Epithelial cell of proximal tubule (primary cell): Measurements from ENCODE around the gene TXNDC11. TPM values are rescaled to one million over a fixed set of nuclear protein-coding genes. Genes with fewer than 3 reads are reported as not detected.

ENCODE experiments used
- DNase-seq: peaks from one replicate; pipeline ENCODE4 v3.0.0-alpha.2; 2011; ENCODE audit warnings: low read depth
- H3K4me3 ChIP-seq: 2 replicates; pipeline ENCODE4 v1.5.1; 2011; ENCODE audit warnings: low read depth, mild to moderate bottlenecking, low read length
- CTCF ChIP-seq: conservative IDR thresholded peaks from 2 replicates; pipeline ENCODE4 v1.5.1; 2012; ENCODE audit warnings: low read depth, mild to moderate bottlenecking, low read length
- total RNA-seq: library from RNA; depleted of rRNA; stranded (reverse); fragments of >200 nt; gene quantifications from 2 replicates; pipeline ENCODE4 v1.2.3, GENCODE V29; 2015

The TXNDC11 gene
- total RNA-seq, 1 donor from 2014 or later: 20.2 TPM

GRCh38 chr16:11674818-11675560, 67.7 kb downstream of the TXNDC11 start:
- no peak for TF ChIP-seq CTCF
- H3K4me3 ChIP-seq: no peak overlapping the region
- DNase-seq: no peak

- H3K4me3 ChIP-seq: no peak overlapping the region
- no peak for DNase-seq
- no peak for TF ChIP-seq CTCF
Measured at GRCh38 chr16:11674001-11674817, 68.4 kb downstream of the TXNDC11 start.

- no peak for DNase-seq
- H3K4me3 ChIP-seq: no peak overlapping the region
- TF ChIP-seq CTCF: no peak
Measured at GRCh38 chr16:11673091-11674000, 69.3 kb downstream of the TXNDC11 start.

- no peak for DNase-seq
- no peak for TF ChIP-seq CTCF
Measured at GRCh38 chr16:11672206-11673090, 70.2 kb downstream of the TXNDC11 start.

GRCh38 chr16:11671676-11672075, 71.0 kb downstream of the TXNDC11 start:
- DNase-seq: no peak
- no peak overlapping the region for H3K4me3 ChIP-seq
- TF ChIP-seq CTCF: no peak

More at GRCh38 chr16:11672206-11673090, 70.2 kb downstream of the TXNDC11 start:
- H3K4me3 ChIP-seq: no peak overlapping the region

GRCh38 chr16:11671271-11671670, 71.4 kb downstream of the TXNDC11 start:
- no peak overlapping the region for H3K4me3 ChIP-seq
- no peak for TF ChIP-seq CTCF
- DNase-seq: no peak
